Measurements from ENCODE around the gene SCARB1.

SCARB1 gene

GRCh38 chr12:124777399-124778372 lies 86.0 kb downstream of the SCARB1 start:
- no peak for DNase-seq (ENCODE audit: low read depth in 2 of 2)

- no peak for DNase-seq (ENCODE audit: low read depth in 2 of 2)
These were observed 87.5 kb downstream of the SCARB1 start for GRCh38 chr12:124776125-124776513.

- peak in 1 of 2 donors; percentile 6 for DNase-seq (ENCODE audit: low read depth in 2 of 2)
These were observed 89.0 kb downstream of the SCARB1 start for GRCh38 chr12:124774462-124775167.

GRCh38 chr12:124774054-124774461 lies 89.6 kb downstream of the SCARB1 start:
- no peak for DNase-seq (ENCODE audit: low read depth in 2 of 2)

GRCh38 chr12:124772289-124773170 lies 91.1 kb downstream of the SCARB1 start:
- no peak for DNase-seq (ENCODE audit: low read depth in 2 of 2)

- DNase-seq (ENCODE audit: low read depth in 2 of 2), result peak; percentile 64 to 65
These were observed 92.0 kb downstream of the SCARB1 start for GRCh38 chr12:124771462-124772288.

GRCh38 chr12:124770728-124771127 lies 92.9 kb downstream of the SCARB1 start:
- DNase-seq (ENCODE audit: low read depth in 2 of 2), result no peak

- no peak for DNase-seq (ENCODE audit: low read depth in 2 of 2)
These were observed 93.7 kb downstream of the SCARB1 start for GRCh38 chr12:124769881-124770512.

GRCh38 chr12:124769163-124769530 lies 94.5 kb downstream of the SCARB1 start:
- no peak for DNase-seq (ENCODE audit: low read depth in 2 of 2)

- no peak for DNase-seq (ENCODE audit: low read depth in 2 of 2)
These were observed 95.1 kb downstream of the SCARB1 start for GRCh38 chr12:124768452-124769162.

- DNase-seq (ENCODE audit: low read depth in 2 of 2), result peak; percentile 71 to 72
These were observed 96.4 kb downstream of the SCARB1 start for GRCh38 chr12:124767066-124767821.

- no peak for DNase-seq (ENCODE audit: low read depth in 2 of 2)
These were observed 97.0 kb downstream of the SCARB1 start for GRCh38 chr12:124766727-124767065.

GRCh38 chr12:124765581-124766489 lies 97.8 kb downstream of the SCARB1 start:
- no peak for DNase-seq (ENCODE audit: low read depth in 2 of 2)

- DNase-seq (ENCODE audit: low read depth in 2 of 2), result no peak
These were observed 98.6 kb downstream of the SCARB1 start for GRCh38 chr12:124764870-124765580.

GRCh38 chr12:124764451-124764850 lies 99.2 kb downstream of the SCARB1 start:
- no peak for DNase-seq (ENCODE audit: low read depth in 2 of 2)

- DNase-seq (ENCODE audit: low read depth in 2 of 2), result no peak
These were observed 100.1 kb downstream of the SCARB1 start for GRCh38 chr12:124763594-124763979.

- DNase-seq (ENCODE audit: low read depth in 2 of 2), result no peak
These were observed 100.7 kb downstream of the SCARB1 start for GRCh38 chr12:124762791-124763593.

All from stimulated activated CD8-positive, alpha-beta memory T cell treated with anti-CD3 and anti-CD28 coated beads, Interleukin-2, amount 100 ng/mL, for 1 hour (primary cell).